IMR-90 (cell line): ENCODE data around the gene MYH10. TPM values are rescaled to one million over a fixed set of nuclear protein-coding genes. Genes with fewer than 3 reads are reported as not detected.

Experiments
- ATAC-seq: fragments of 200-7000 bp; cut with Tn5 transposase; 2 replicates; pipeline ENCODE4 v1.9.1; 2020; ENCODE audit warnings: low read depth, mild to moderate bottlenecking, moderate library complexity
- BruUV-seq: library from RNA; stranded (reverse); fragments of 400-500 nt; replicated peaks from 2 replicates; lab custom pipeline; 2021; lab: Mats Ljungman, UMichigan
- CTCF ChIA-PET: fragments of 300-600 bp; formaldehyde crosslinking; extraction: SDS; loops from one replicate; lab custom pipeline; 2021; ENCODE audit warnings: antibody characterized with exemption; lab: Yijun Ruan, JAX
- POLR2A ChIA-PET: fragments of 300-600 bp; sonication (Branson Sonifier 250); formaldehyde crosslinking; loops from one replicate; lab custom pipeline; 2022; ENCODE audit warnings: antibody characterized with exemption; ENCODE audit not compliant: unreplicated experiment; lab: Charles Lee
- DNase-seq: peaks from one replicate; pipeline ENCODE4 v3.0.0; 2013
- H2AFZ ChIP-seq: replicated peaks from 2 replicates; pipeline ENCODE3; 2013; ENCODE audit warnings: low read length, mild to moderate bottlenecking; ENCODE audit not compliant: poor library complexity
- H2AK5ac ChIP-seq: 2 replicates; pipeline ENCODE4 v1.6.1; 2013; ENCODE audit warnings: low read depth, low read length, inconsistent platforms
- H2AK9ac ChIP-seq: replicated peaks from 2 replicates; pipeline ENCODE3; 2013; ENCODE audit warnings: mild to moderate bottlenecking, low read depth, low read length, moderate library complexity; ENCODE audit not compliant: poor library complexity
- H2BK120ac ChIP-seq: 2 replicates; pipeline ENCODE4 v1.6.1; 2013; ENCODE audit warnings: low read depth, low read length, inconsistent platforms
- H2BK15ac ChIP-seq: 3 replicates; pipeline ENCODE4 v1.6.1; 2013; ENCODE audit warnings: low read depth, low read length, inconsistent platforms
- H2BK20ac ChIP-seq: 2 replicates; pipeline ENCODE4 v1.6.1; 2013; ENCODE audit warnings: low read depth, mild to moderate bottlenecking, inconsistent platforms, low read length, moderate library complexity
- H2BK5ac ChIP-seq: 2 replicates; pipeline ENCODE4 v1.6.1; 2013; ENCODE audit warnings: mild to moderate bottlenecking, low read depth, low read length, inconsistent platforms; ENCODE audit not compliant: poor library complexity, severe bottlenecking
- H3K14ac ChIP-seq: replicated peaks from 2 replicates; pipeline ENCODE4 v1.6.1; 2013; ENCODE audit warnings: low read depth, low read length, inconsistent platforms
- H3K18ac ChIP-seq: 2 replicates; pipeline ENCODE4 v1.6.1; 2013; ENCODE audit warnings: low read depth, low read length, control low read depth
- H3K23ac ChIP-seq: 2 replicates; pipeline ENCODE4 v1.6.1; 2013; ENCODE audit warnings: low read depth, low read length, inconsistent platforms
- H3K27ac ChIP-seq: 2 replicates; pipeline ENCODE4 v1.5.1; 2013; ENCODE audit warnings: mild to moderate bottlenecking, control low read depth, low read length; ENCODE audit not compliant: insufficient read depth
- H3K27me3 ChIP-seq: 2 replicates; pipeline ENCODE4 v1.6.1; 2013; ENCODE audit warnings: low read length; ENCODE audit not compliant: control insufficient read depth, insufficient read depth
- H3K36me3 ChIP-seq: 2 replicates; pipeline ENCODE4 v1.6.1; 2013; ENCODE audit warnings: low read length, mixed read lengths; ENCODE audit not compliant: control insufficient read depth, insufficient read depth
- H3K4ac ChIP-seq: 2 replicates; pipeline ENCODE4 v1.6.1; 2013; ENCODE audit warnings: low read depth, low read length, inconsistent platforms
- H3K4me1 ChIP-seq: 2 replicates; pipeline ENCODE4 v1.6.1; 2013; ENCODE audit warnings: low read length, mixed read lengths; ENCODE audit not compliant: control insufficient read depth, insufficient read depth
- H3K4me2 ChIP-seq: 2 replicates; pipeline ENCODE4 v1.6.1; 2013; ENCODE audit warnings: low read depth, mild to moderate bottlenecking, control low read depth, low read length, moderate library complexity
- H3K4me3 ChIP-seq: 2 replicates; pipeline ENCODE4 v1.5.1; 2013; ENCODE audit warnings: low read depth, mild to moderate bottlenecking, control low read depth, low read length, moderate library complexity; ENCODE audit not compliant: insufficient read depth
- H3K56ac ChIP-seq: 2 replicates; pipeline ENCODE4 v1.6.1; 2013; ENCODE audit warnings: low read length, inconsistent platforms; ENCODE audit not compliant: insufficient read depth; ENCODE audit errors: extremely low read depth
- H3K79me1 ChIP-seq, 2 experiments: 2 replicates each; pipeline ENCODE4 v1.6.1; 2013; ENCODE audit warnings: low read length in 2 of 2, inconsistent platforms in 1 of 2, low read depth in 1 of 2
- H3K9ac ChIP-seq: 2 replicates; pipeline ENCODE4 v1.6.1; 2013; ENCODE audit warnings: low read depth, low read length, control low read depth
- H3K9me1 ChIP-seq: 2 replicates; pipeline ENCODE4 v1.6.1; 2013; ENCODE audit warnings: low read length, inconsistent platforms; ENCODE audit not compliant: insufficient read depth
- H3K9me3 ChIP-seq: 2 replicates; pipeline ENCODE4 v1.6.1; 2013; ENCODE audit warnings: low read length; ENCODE audit not compliant: control insufficient read depth, insufficient read depth
- H4K20me1 ChIP-seq: 2 replicates; pipeline ENCODE4 v1.6.1; 2013; ENCODE audit warnings: low read length, inconsistent platforms; ENCODE audit not compliant: insufficient read depth
- H4K5ac ChIP-seq: 2 replicates; pipeline ENCODE4 v1.6.1; 2013; ENCODE audit warnings: mild to moderate bottlenecking, low read depth, low read length, control low read depth
- H4K8ac ChIP-seq, 2 experiments: 2 replicates each; pipeline ENCODE4 v1.6.1; 2013; ENCODE audit warnings: low read depth in 2 of 2, low read length in 2 of 2, control low read depth in 1 of 2, inconsistent platforms in 1 of 2
- H4K91ac ChIP-seq: 2 replicates; pipeline ENCODE4 v1.6.1; 2013; ENCODE audit warnings: low read depth, low read length, inconsistent platforms; ENCODE audit not compliant: insufficient read depth
- BHLHE40 ChIP-seq: fragments of 150-350 bp; IDR thresholded peaks from 2 replicates; pipeline ENCODE4 v1.6.1; 2016; ENCODE audit warnings: mild to moderate bottlenecking, low read depth, low read length
- MXI1 ChIP-seq: IDR thresholded peaks from 2 replicates; pipeline ENCODE4 v1.6.1; 2012; ENCODE audit warnings: low read depth, mild to moderate bottlenecking, low read length, moderate library complexity, borderline replicate concordance
- NFE2L2 ChIP-seq: fragments of 150-350 bp; IDR thresholded peaks from 2 replicates; pipeline ENCODE4 v1.6.1; 2016; ENCODE audit warnings: low read depth, mild to moderate bottlenecking, low read length
- RAD21 ChIP-seq: IDR thresholded peaks from 2 replicates; pipeline ENCODE4 v1.6.1; 2012; ENCODE audit warnings: low read length, improper control_type of control experiment
- RCOR1 ChIP-seq: IDR thresholded peaks from 2 replicates; pipeline ENCODE4 v1.6.1; 2012; ENCODE audit warnings: mild to moderate bottlenecking, low read length, improper control_type of control experiment; ENCODE audit not compliant: insufficient replicate concordance
- WGBS, 2 experiments: methylation state at CpG; one replicate each; pipeline versions ENCODE4 v1.1.5 to v1.1.7; 2013; ENCODE audit warnings: missing lambda C conversion rate in 2 of 2; ENCODE audit not compliant: insufficient read length in 1 of 2; ENCODE audit errors: extremely low coverage in 2 of 2; 5-methylcytosine and 5-hydroxymethylcytosine counted together
- dilution Hi-C: fragments of 300-500 bp; cut with HindIII; formaldehyde crosslinking; loops from one replicate; pipeline ENCODE4 v1.14.3; 2018; ENCODE audit warnings: low sequenced_read_pairs; ENCODE audit not compliant: unreplicated experiment
- in situ Hi-C: fragments of 300-500 bp; cut with MboI; formaldehyde crosslinking; loops from 3 replicates; pipeline ENCODE4 v1.14.3; 2019; ENCODE audit warnings: low sequenced_read_pairs, inconsistent platforms, mixed read lengths
- intact Hi-C: fragments of 100-400 bp; cut with micrococcal nuclease; formaldehyde crosslinking; loops from 2 replicates; pipeline ENCODE4 v1.10.0; 2022
- polyA plus RNA-seq, 3 experiments: library from polyadenylated mRNA; depleted of rRNA; stranded (reverse); fragments of >200 nt; gene quantifications; 2 replicates each; pipeline ENCODE4 v1.2.3, GENCODE V29; 2012; ENCODE audit warnings: low replicate concordance in 1 of 3
- total RNA-seq: library from RNA; depleted of rRNA; stranded (reverse); fragments of >200 nt; gene quantifications from 2 replicates; pipeline ENCODE4 v1.2.3, GENCODE V29; 2012
- TF ChIP-seq, protein P1 (sequence below): conservative IDR thresholded peaks from 2 replicates; pipeline ENCODE4 v1.5.1; 2012; ENCODE audit warnings: mild to moderate bottlenecking, low read depth, low read length, improper control_type of control experiment

The MYH10 gene
- total and polyA plus RNA-seq, 2 of the 4 experiments (the other 2 are of a cell fraction) = 71.2 to 95.2 TPM

DNA sequence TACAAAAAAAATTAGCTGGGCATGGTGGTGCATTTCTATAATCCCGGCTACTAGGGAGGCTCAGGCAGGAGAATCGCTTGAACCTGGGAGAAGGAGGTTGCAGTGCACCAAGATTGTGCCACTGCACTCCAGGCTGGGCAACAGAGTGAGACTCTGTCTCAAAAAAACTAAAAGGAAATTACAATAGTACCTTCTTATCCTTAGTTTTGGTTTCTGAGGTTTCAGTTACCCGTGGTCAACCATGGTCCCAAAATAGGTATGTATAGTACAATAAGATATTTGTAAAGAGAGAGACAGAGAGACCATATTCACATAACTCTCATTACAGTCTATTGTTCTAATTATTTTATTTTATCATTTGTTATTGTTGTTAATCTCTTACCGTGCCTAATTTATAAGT is 24.3 kb upstream of the MYH10 start:
- ChIA-PET POLR2A (no interaction called here), CTCF (no interaction called here)
- no peaks in the 10 kb centered on the region for H3K36me3 ChIP-seq
- DNase-seq = no peak
- WGBS, 2 experiments = no CpG with 5 or more reads among the region's 4 CpGs
- H3K23ac ChIP-seq = no peak overlapping the region
- intact Hi-C loops = no loop called here
- peaks cover 4% of the 10 kb centered on the region; the same call in 1 of the 2 replicates for H3K27me3 ChIP-seq
- no peak overlapping the region for H2AK5ac ChIP-seq
- 0 out of 2 replicates have a peak, but pooled peaks cover under 1% of the 10 kb centered on the region for H3K9me1 ChIP-seq
- TF ChIP-seq NFE2L2 (no peak), BHLHE40 (no peak), MXI1 (no peak), RAD21 (no peak), RCOR1 (no peak)
- TF ChIP-seq, protein P1, sequence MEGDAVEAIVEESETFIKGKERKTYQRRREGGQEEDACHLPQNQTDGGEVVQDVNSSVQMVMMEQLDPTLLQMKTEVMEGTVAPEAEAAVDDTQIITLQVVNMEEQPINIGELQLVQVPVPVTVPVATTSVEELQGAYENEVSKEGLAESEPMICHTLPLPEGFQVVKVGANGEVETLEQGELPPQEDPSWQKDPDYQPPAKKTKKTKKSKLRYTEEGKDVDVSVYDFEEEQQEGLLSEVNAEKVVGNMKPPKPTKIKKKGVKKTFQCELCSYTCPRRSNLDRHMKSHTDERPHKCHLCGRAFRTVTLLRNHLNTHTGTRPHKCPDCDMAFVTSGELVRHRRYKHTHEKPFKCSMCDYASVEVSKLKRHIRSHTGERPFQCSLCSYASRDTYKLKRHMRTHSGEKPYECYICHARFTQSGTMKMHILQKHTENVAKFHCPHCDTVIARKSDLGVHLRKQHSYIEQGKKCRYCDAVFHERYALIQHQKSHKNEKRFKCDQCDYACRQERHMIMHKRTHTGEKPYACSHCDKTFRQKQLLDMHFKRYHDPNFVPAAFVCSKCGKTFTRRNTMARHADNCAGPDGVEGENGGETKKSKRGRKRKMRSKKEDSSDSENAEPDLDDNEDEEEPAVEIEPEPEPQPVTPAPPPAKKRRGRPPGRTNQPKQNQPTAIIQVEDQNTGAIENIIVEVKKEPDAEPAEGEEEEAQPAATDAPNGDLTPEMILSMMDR = no peak
- no peak overlapping the region for H3K18ac ChIP-seq
- 0 out of 2 replicates have a peak, but pooled peaks cover 4% of the 10 kb centered on the region for H3K4me1 ChIP-seq
- no peak overlapping the region for H2BK15ac ChIP-seq
- no peak overlapping the region for H3K4me3 ChIP-seq
- in situ Hi-C loops = no loop called here
- no peak overlapping the region for H4K8ac ChIP-seq
- no peak overlapping the region for H3K4ac ChIP-seq
- no peak overlapping the region for H4K91ac ChIP-seq
- H3K14ac ChIP-seq = no peak overlapping the region
- no peak overlapping the region for H2BK5ac ChIP-seq
- no peaks in the 10 kb centered on the region for H3K79me1 ChIP-seq
- BruUV-seq = no TSS peak
- no peak overlapping the region for H3K9ac ChIP-seq
- no peak overlapping the region for H3K27ac ChIP-seq
- H4K5ac ChIP-seq = no peak overlapping the region
- no peak for ATAC-seq
- no peak overlapping the region for H3K56ac ChIP-seq
- no peaks in the 10 kb centered on the region for H4K20me1 ChIP-seq
- no peak overlapping the region for H2AK9ac ChIP-seq
- peaks cover 8% of the 10 kb centered on the region for H3K9me3 ChIP-seq
- dilution Hi-C loops = no loop called here
- H2BK20ac ChIP-seq = no peak overlapping the region
- no peak overlapping the region for H3K4me2 ChIP-seq
- H2AFZ ChIP-seq = no peak overlapping the region
- H2BK120ac ChIP-seq = no peak overlapping the region
